ENCODE measurements around the gene COPZ1. TPM values are rescaled to one million over a fixed set of nuclear protein-coding genes. Genes with fewer than 3 reads are reported as not detected.

Gene COPZ1
- total RNA-seq, 1 donor from 2014 or later: 60.3 TPM

- H3K36me3 ChIP-seq: peaks cover 0 to 9% of the 10 kb centered on the region in 2 donors
- intact Hi-C loops (cut with DNase I): no loop called here
- no peak overlapping the region for H3K4me3 ChIP-seq
- no peak for TF ChIP-seq CTCF (IDR thresholded peaks at IDR 0.05)
- no peak for DNase-seq (ENCODE audit: low spot score in 2 of 2)
- no peaks in the 10 kb centered on the region for H3K9me3 ChIP-seq
- no peak overlapping the region for H3K27ac ChIP-seq
- H3K4me1 ChIP-seq: peaks cover 6 to 26% of the 10 kb centered on the region in 2 donors
- no peaks in the 10 kb centered on the region for H3K27me3 ChIP-seq
Measured at GRCh38 chr12:54328595-54329337, 3.8 kb downstream of the COPZ1 start.

GRCh38 chr12:54329759-54330158 is 4.8 kb downstream of the COPZ1 start:
- no peak for TF ChIP-seq CTCF (IDR thresholded peaks at IDR 0.05)
- DNase-seq (ENCODE audit: low spot score in 2 of 2): no peak
- H3K36me3 ChIP-seq: peaks cover 0 to 9% of the 10 kb centered on the region in 2 donors
- peaks cover 6 to 26% of the 10 kb centered on the region in 2 donors for H3K4me1 ChIP-seq
- H3K4me3 ChIP-seq: no peak overlapping the region
- intact Hi-C loops (cut with DNase I): no loop called here
- H3K9me3 ChIP-seq: no peaks in the 10 kb centered on the region
- H3K27me3 ChIP-seq: no peaks in the 10 kb centered on the region
- H3K27ac ChIP-seq: no peak overlapping the region

- Histone ChIP-seq H3K4me3 (no peak overlapping the region), H3K9me3 (no peaks in the 10 kb centered on the region), H3K36me3 (peaks cover 0 to 9% of the 10 kb centered on the region in 2 donors), H3K27me3 (no peaks in the 10 kb centered on the region), H3K27ac (no peak overlapping the region), H3K4me1 (peaks cover 6 to 26% of the 10 kb centered on the region in 2 donors)
- intact Hi-C loops (cut with DNase I): no loop called here
- TF ChIP-seq CTCF (IDR thresholded peaks at IDR 0.05): no peak
- no peak for DNase-seq (ENCODE audit: low spot score in 2 of 2)
Measured at GRCh38 chr12:54330442-54330841, 5.5 kb downstream of the COPZ1 start.

- no peak for DNase-seq (ENCODE audit: low spot score in 2 of 2)
- Histone ChIP-seq H3K27ac (no peak overlapping the region), H3K9me3 (no peaks in the 10 kb centered on the region), H3K4me3 (no peak overlapping the region), H3K4me1 (peaks cover 4 to 19% of the 10 kb centered on the region in 2 donors), H3K27me3 (no peaks in the 10 kb centered on the region), H3K36me3 (peaks cover 0 to 9% of the 10 kb centered on the region in 2 donors)
- TF ChIP-seq CTCF (IDR thresholded peaks at IDR 0.05): no peak
- intact Hi-C loops (cut with DNase I): no loop called here
Measured at GRCh38 chr12:54331461-54331860, 6.5 kb downstream of the COPZ1 start.

GRCh38 chr12:54333420-54334034 is 8.6 kb downstream of the COPZ1 start:
- Histone ChIP-seq H3K36me3 (peaks cover 0 to 9% of the 10 kb centered on the region in 2 donors), H3K4me3 (no peak overlapping the region), H3K27ac (no peak overlapping the region), H3K4me1 (peaks cover 8 to 23% of the 10 kb centered on the region in 2 donors), H3K9me3 (no peaks in the 10 kb centered on the region), H3K27me3 (no peaks in the 10 kb centered on the region)
- no peak for DNase-seq (ENCODE audit: low spot score in 2 of 2)
- TF ChIP-seq CTCF (IDR thresholded peaks at IDR 0.05): no peak
- intact Hi-C loops (cut with DNase I): no loop called here

Data from ascending aorta (tissue), 2 donors.